Vagina (tissue), 2 donors: ENCODE data around the gene OR5B12.

ENCODE experiments used
- POLR2A ChIP-seq, 2 donors: fragments of 450-650 bp; IDR thresholded peaks; one replicate each; pipeline ENCODE4 v1.6.1; 2017; ENCODE audit warnings: antibody characterized with exemption in 2 of 2, mild to moderate bottlenecking in 2 of 2, moderate library complexity in 2 of 2
- TF ChIP-seq, protein P1 (sequence below), 3 experiments: fragments of 450-650 bp in 2 of 3; fragments of 200-600 bp in 1 of 3; sonication (generic) in 1 of 3; IDR thresholded peaks; one replicate each; pipeline ENCODE4 v1.5.1; 2017 to 2019; ENCODE audit warnings: antibody characterized with exemption in 3 of 3, mild to moderate bottlenecking in 2 of 3, moderate library complexity in 2 of 3

DNA sequence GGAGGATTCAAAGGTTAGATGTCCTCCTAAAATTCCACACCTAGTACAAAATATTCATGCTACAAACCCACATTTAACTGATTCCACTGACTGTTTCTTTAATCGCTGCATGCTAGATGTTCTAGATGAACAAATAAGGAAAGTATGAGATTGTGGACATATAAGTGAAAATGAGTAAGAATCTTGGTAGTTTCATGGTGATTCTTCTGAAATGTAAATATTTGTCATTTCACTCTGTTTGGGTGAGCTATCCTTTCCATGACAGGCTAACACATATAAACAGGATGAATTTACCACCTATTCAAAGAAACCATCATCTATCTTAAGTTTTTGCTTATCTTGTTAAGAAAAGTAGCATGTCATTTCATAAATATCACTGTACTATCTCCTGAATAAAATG lies 50.2 kb downstream of the OR5B12 start:
- TF ChIP-seq, protein P1, sequence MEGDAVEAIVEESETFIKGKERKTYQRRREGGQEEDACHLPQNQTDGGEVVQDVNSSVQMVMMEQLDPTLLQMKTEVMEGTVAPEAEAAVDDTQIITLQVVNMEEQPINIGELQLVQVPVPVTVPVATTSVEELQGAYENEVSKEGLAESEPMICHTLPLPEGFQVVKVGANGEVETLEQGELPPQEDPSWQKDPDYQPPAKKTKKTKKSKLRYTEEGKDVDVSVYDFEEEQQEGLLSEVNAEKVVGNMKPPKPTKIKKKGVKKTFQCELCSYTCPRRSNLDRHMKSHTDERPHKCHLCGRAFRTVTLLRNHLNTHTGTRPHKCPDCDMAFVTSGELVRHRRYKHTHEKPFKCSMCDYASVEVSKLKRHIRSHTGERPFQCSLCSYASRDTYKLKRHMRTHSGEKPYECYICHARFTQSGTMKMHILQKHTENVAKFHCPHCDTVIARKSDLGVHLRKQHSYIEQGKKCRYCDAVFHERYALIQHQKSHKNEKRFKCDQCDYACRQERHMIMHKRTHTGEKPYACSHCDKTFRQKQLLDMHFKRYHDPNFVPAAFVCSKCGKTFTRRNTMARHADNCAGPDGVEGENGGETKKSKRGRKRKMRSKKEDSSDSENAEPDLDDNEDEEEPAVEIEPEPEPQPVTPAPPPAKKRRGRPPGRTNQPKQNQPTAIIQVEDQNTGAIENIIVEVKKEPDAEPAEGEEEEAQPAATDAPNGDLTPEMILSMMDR (IDR thresholded peaks at IDR 0.05) = no peak
- TF ChIP-seq POLR2A (IDR thresholded peaks at IDR 0.05) = no peak
